GM12878 (cell line): ENCODE results near the gene CCR2. TPM values are rescaled to one million over a fixed set of nuclear protein-coding genes. Genes with fewer than 3 reads are reported as not detected.

Experiments used
- CHD1 ChIP-seq: IDR thresholded peaks from 2 replicates; pipeline ENCODE4 v1.6.1; 2012; ENCODE audit warnings: low read depth, low read length, improper control_type of control experiment
- JUNB ChIP-seq: IDR thresholded peaks from 2 replicates; pipeline ENCODE4 v1.6.1; 2016; ENCODE audit warnings: antibody characterized with exemption, mild to moderate bottlenecking
- MYC ChIP-seq: IDR thresholded peaks from 2 replicates; pipeline ENCODE4 v1.6.1; 2011; ENCODE audit warnings: mild to moderate bottlenecking, low read length, moderate library complexity, inconsistent platforms; ENCODE audit not compliant: insufficient read depth, insufficient replicate concordance, insufficient read length, severe bottlenecking
- NFIC ChIP-seq: IDR thresholded peaks from 2 replicates; pipeline ENCODE4 v1.6.1; 2012; ENCODE audit warnings: low read depth, mild to moderate bottlenecking, inconsistent platforms, low read length, moderate library complexity
- POLR2AphosphoS5 ChIP-seq: IDR thresholded peaks from 2 replicates; pipeline ENCODE4 v1.6.1; 2011; ENCODE audit warnings: mild to moderate bottlenecking, low read length, inconsistent platforms
- WRNIP1 ChIP-seq: IDR thresholded peaks from 2 replicates; pipeline ENCODE4 v1.6.1; 2011; ENCODE audit warnings: low read depth, low read length, improper control_type of control experiment, borderline replicate concordance
- polyA plus RNA-seq, 11 experiments: library from polyadenylated mRNA; depleted of rRNA in 4 of 11; unstranded in 6 of 11; stranded (reverse) in 5 of 11; fragments of >200 nt; fragmentation: Nextera tagmentation in 4 of 11; fragmentation: Illumina TruSeq in 1 of 11; extraction: Ambion mirVana in 4 of 11; extraction: Trizol in 1 of 11; gene quantifications; 1 replicate in 1 of 11; 2 replicates in 10 of 11; pipeline versions ENCODE4 v1.2.1 to v1.2.3, GENCODE V29; 2011 to 2016; ENCODE audit warnings: inconsistent platforms in 2 of 11, missing spikeins in 2 of 11, low read depth in 1 of 11
- total RNA-seq, 4 experiments: library from RNA; depleted of rRNA in 3 of 4; stranded (reverse); fragments of >200 nt in 3 of 4; fragmentation: Illumina TruSeq in 1 of 4; extraction: Trizol in 1 of 4; gene quantifications; 2 replicates each; pipeline versions ENCODE4 v1.2.1 to v1.2.3, GENCODE V29; 2013 to 2021
- TF ChIP-seq, protein P1 (sequence below): IDR thresholded peaks from 2 replicates; pipeline ENCODE4 v1.6.1; 2011; ENCODE audit warnings: mild to moderate bottlenecking, low read depth, low read length, moderate library complexity; ENCODE audit not compliant: insufficient replicate concordance
- TF ChIP-seq, protein P2 (sequence below): fragments of 450-650 bp; IDR thresholded peaks from 2 replicates; pipeline ENCODE4 v1.6.1; 2017; ENCODE audit warnings: low read depth, mild to moderate bottlenecking, moderate library complexity
- TF ChIP-seq, protein P3 (sequence below): fragments of 450-650 bp; IDR thresholded peaks from 2 replicates; pipeline ENCODE4 v1.6.1; 2017; ENCODE audit warnings: mild to moderate bottlenecking, low read depth, inconsistent platforms; ENCODE audit not compliant: poor library complexity, severe bottlenecking
- TF ChIP-seq, protein P4 (sequence below): fragments of 450-650 bp; IDR thresholded peaks from 2 replicates; pipeline ENCODE4 v1.6.1; 2016; ENCODE audit warnings: mild to moderate bottlenecking

The CCR2 gene
- total and polyA plus RNA-seq, 10 of the 15 experiments (the other 5 are each of a cell fraction or from before 2014, with no cell fraction given), result 1.9 to 4.7 (median 3.5) TPM; not detected in 1

DNA sequence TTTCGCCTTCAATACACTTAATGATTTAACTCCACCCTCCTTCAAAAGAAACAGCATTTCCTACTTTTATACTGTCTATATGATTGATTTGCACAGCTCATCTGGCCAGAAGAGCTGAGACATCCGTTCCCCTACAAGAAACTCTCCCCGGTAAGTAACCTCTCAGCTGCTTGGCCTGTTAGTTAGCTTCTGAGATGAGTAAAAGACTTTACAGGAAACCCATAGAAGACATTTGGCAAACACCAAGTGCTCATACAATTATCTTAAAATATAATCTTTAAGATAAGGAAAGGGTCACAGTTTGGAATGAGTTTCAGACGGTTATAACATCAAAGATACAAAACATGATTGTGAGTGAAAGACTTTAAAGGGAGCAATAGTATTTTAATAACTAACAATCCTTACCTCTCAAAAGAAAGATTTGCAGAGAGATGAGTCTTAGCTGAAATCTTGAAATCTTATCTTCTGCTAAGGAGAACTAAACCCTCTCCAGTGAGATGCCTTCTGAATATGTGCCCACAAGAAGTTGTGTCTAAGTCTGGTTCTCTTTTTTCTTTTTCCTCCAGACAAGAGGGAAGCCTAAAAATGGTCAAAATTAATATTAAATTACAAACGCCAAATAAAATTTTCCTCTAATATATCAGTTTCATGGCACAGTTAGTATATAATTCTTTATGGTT is 17.1 kb downstream of the CCR2 start, which contains the start of gene CCR5 (continued):
- TF ChIP-seq MYC, result no peak
- TF ChIP-seq, protein P1, sequence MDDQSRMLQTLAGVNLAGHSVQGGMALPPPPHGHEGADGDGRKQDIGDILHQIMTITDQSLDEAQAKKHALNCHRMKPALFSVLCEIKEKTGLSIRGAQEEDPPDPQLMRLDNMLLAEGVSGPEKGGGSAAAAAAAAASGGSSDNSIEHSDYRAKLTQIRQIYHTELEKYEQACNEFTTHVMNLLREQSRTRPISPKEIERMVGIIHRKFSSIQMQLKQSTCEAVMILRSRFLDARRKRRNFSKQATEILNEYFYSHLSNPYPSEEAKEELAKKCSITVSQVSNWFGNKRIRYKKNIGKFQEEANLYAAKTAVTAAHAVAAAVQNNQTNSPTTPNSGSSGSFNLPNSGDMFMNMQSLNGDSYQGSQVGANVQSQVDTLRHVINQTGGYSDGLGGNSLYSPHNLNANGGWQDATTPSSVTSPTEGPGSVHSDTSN, result peak; percentile 64
- no peak for TF ChIP-seq CHD1
- TF ChIP-seq NFIC, result peak; percentile 69
- no peak for TF ChIP-seq WRNIP1
- TF ChIP-seq POLR2AphosphoS5, result no peak
- TF ChIP-seq, protein P2, sequence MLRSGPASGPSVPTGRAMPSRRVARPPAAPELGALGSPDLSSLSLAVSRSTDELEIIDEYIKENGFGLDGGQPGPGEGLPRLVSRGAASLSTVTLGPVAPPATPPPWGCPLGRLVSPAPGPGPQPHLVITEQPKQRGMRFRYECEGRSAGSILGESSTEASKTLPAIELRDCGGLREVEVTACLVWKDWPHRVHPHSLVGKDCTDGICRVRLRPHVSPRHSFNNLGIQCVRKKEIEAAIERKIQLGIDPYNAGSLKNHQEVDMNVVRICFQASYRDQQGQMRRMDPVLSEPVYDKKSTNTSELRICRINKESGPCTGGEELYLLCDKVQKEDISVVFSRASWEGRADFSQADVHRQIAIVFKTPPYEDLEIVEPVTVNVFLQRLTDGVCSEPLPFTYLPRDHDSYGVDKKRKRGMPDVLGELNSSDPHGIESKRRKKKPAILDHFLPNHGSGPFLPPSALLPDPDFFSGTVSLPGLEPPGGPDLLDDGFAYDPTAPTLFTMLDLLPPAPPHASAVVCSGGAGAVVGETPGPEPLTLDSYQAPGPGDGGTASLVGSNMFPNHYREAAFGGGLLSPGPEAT, result no peak
- peak; percentile 58 for TF ChIP-seq JUNB
- TF ChIP-seq, protein P3, sequence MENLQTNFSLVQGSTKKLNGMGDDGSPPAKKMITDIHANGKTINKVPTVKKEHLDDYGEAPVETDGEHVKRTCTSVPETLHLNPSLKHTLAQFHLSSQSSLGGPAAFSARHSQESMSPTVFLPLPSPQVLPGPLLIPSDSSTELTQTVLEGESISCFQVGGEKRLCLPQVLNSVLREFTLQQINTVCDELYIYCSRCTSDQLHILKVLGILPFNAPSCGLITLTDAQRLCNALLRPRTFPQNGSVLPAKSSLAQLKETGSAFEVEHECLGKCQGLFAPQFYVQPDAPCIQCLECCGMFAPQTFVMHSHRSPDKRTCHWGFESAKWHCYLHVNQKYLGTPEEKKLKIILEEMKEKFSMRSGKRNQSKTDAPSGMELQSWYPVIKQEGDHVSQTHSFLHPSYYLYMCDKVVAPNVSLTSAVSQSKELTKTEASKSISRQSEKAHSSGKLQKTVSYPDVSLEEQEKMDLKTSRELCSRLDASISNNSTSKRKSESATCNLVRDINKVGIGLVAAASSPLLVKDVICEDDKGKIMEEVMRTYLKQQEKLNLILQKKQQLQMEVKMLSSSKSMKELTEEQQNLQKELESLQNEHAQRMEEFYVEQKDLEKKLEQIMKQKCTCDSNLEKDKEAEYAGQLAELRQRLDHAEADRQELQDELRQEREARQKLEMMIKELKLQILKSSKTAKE, result no peak
- TF ChIP-seq, protein P4, sequence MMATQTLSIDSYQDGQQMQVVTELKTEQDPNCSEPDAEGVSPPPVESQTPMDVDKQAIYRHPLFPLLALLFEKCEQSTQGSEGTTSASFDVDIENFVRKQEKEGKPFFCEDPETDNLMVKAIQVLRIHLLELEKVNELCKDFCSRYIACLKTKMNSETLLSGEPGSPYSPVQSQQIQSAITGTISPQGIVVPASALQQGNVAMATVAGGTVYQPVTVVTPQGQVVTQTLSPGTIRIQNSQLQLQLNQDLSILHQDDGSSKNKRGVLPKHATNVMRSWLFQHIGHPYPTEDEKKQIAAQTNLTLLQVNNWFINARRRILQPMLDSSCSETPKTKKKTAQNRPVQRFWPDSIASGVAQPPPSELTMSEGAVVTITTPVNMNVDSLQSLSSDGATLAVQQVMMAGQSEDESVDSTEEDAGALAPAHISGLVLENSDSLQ, result 0 out of 2 replicates have a peak, but pooled peaks have one; percentile 31
